ENCODE data around the gene MATN3. TPM values are rescaled to one million over a fixed set of nuclear protein-coding genes. Genes with fewer than 3 reads are reported as not detected.

Gene MATN3
- total and polyA plus RNA-seq, 2 of the 13 experiments (the other 11 are each of a cell fraction or from before 2014, with no cell fraction given) = 36.1 to 208 TPM

- TF ChIP-seq THAP9 (CRISPR knock-in tag; IDR thresholded peaks at IDR 0.05; ENCODE audit: borderline replicate concordance) (0 out of 2 replicates have a peak, but pooled peaks have one; percentile 41), ZXDC (CRISPR knock-in tag; IDR thresholded peaks at IDR 0.05) (no peak), PATZ1 (CRISPR knock-in tag; IDR thresholded peaks at IDR 0.05) (no peak), ARID5B (CRISPR knock-in tag; IDR thresholded peaks at IDR 0.05) (no peak), GRHL1 (CRISPR knock-in tag; conservative IDR thresholded peaks at IDR 0.05) (no peak), AFF4 (CRISPR knock-in tag; IDR thresholded peaks at IDR 0.05) (peak; percentile 56; the same call in 1 of the 2 replicates), KDM1A (CRISPR knock-in tag; IDR thresholded peaks at IDR 0.05) (no peak)
Measured at GRCh38 chr2:20011276-20012031, 1.0 kb downstream of the MATN3 start (continued).

Data from HepG2 (cell line).